Loucy (cell line): Measurements from ENCODE around the gene CXCL1.

Source experiments
- H2AFZ ChIP-seq: fragments of 200-600 bp; sonication (generic); 2 replicates; pipeline ENCODE4 v1.6.0; 2016; ENCODE audit warnings: antibody characterized with exemption, mild to moderate bottlenecking, low read length, moderate library complexity
- H3F3A ChIP-seq: fragments of 200-600 bp; 2 replicates; pipeline ENCODE4 v1.6.0; 2016; ENCODE audit warnings: antibody characterized with exemption, low read depth, mild to moderate bottlenecking
- H3K27me3 ChIP-seq: fragments of 200-600 bp; sonication (generic); 2 replicates; pipeline ENCODE4 v1.6.1; 2014; ENCODE audit warnings: low read length, mild to moderate bottlenecking; ENCODE audit not compliant: insufficient read depth, poor library complexity, severe bottlenecking
- H3K36me3 ChIP-seq: fragments of 200-600 bp; sonication (generic); 2 replicates; pipeline ENCODE4 v1.6.1; 2016; ENCODE audit warnings: low read length; ENCODE audit not compliant: insufficient read depth
- H3K4me1 ChIP-seq: fragments of 200-600 bp; sonication (generic); 2 replicates; pipeline ENCODE4 v1.5.1; 2014; ENCODE audit warnings: low read length, mild to moderate bottlenecking; ENCODE audit not compliant: insufficient read depth, poor library complexity, severe bottlenecking
- H3K4me2 ChIP-seq: fragments of 200-600 bp; sonication (generic); 2 replicates; pipeline ENCODE4 v1.6.0; 2014; ENCODE audit warnings: antibody characterized with exemption, low read length, low read depth, mild to moderate bottlenecking; ENCODE audit not compliant: poor library complexity, severe bottlenecking
- H3K4me3 ChIP-seq: fragments of 200-600 bp; sonication (generic); 2 replicates; pipeline ENCODE4 v1.5.1; 2014; ENCODE audit warnings: low read length, mild to moderate bottlenecking, mixed read lengths; ENCODE audit not compliant: poor library complexity, severe bottlenecking
- H3K79me2 ChIP-seq: fragments of 200-600 bp; sonication (generic); 2 replicates; pipeline ENCODE4 v1.6.1; 2014; ENCODE audit warnings: low read length; ENCODE audit not compliant: insufficient read depth
- H3K9ac ChIP-seq: fragments of 200-600 bp; sonication (generic); 2 replicates; pipeline ENCODE4 v1.6.0; 2014; ENCODE audit warnings: mild to moderate bottlenecking, low read depth, low read length, moderate library complexity; ENCODE audit not compliant: poor library complexity, severe bottlenecking
- H3K9me2 ChIP-seq: fragments of 200-600 bp; sonication (generic); replicated peaks from 2 replicates; pipeline ENCODE4 v1.6.1; 2016; ENCODE audit warnings: low read depth, low read length, mixed read lengths
- H3K9me3 ChIP-seq: fragments of 200-600 bp; sonication (generic); 2 replicates; pipeline ENCODE4 v1.6.1; 2014; ENCODE audit warnings: mild to moderate bottlenecking, antibody characterized with exemption, low read length, low read depth; ENCODE audit not compliant: insufficient read depth
- H4K20me1 ChIP-seq: fragments of 200-600 bp; sonication (generic); 2 replicates; pipeline ENCODE4 v1.6.0; 2014; ENCODE audit warnings: antibody characterized with exemption, low read length, mild to moderate bottlenecking; ENCODE audit not compliant: insufficient read depth, poor library complexity, severe bottlenecking
- CTCF ChIP-seq: fragments of 200-600 bp; sonication (generic); conservative IDR thresholded peaks from 2 replicates; pipeline ENCODE4 v1.5.1; 2014; ENCODE audit warnings: mild to moderate bottlenecking, antibody characterized with exemption, low read length
- EZH2phosphoT487 ChIP-seq: fragments of 200-600 bp; IDR thresholded peaks from 2 replicates; pipeline ENCODE4 v1.6.1; 2018; ENCODE audit warnings: antibody characterized with exemption, mild to moderate bottlenecking, moderate library complexity, borderline replicate concordance

Gene CXCL1

GRCh38 chr4:73822812-73823504 is 46.2 kb upstream of the CXCL1 start:
- no peak overlapping the region for H3K4me3 ChIP-seq
- no peak overlapping the region for H3K9ac ChIP-seq
- H3K79me2 ChIP-seq: no peaks in the 10 kb centered on the region
- peaks cover 7% of the 10 kb centered on the region for H3K9me3 ChIP-seq
- no peaks in the 10 kb centered on the region for H3K27me3 ChIP-seq
- no peaks in the 10 kb centered on the region for H3F3A ChIP-seq
- H2AFZ ChIP-seq: no peak overlapping the region
- H3K9me2 ChIP-seq: no peaks in the 10 kb centered on the region
- H3K36me3 ChIP-seq: no peaks in the 10 kb centered on the region
- no peak overlapping the region for H3K4me2 ChIP-seq
- H4K20me1 ChIP-seq: no peaks in the 10 kb centered on the region
- H3K4me1 ChIP-seq: no peaks in the 10 kb centered on the region
- no peak for TF ChIP-seq EZH2phosphoT487
- no peak for TF ChIP-seq CTCF

DNA sequence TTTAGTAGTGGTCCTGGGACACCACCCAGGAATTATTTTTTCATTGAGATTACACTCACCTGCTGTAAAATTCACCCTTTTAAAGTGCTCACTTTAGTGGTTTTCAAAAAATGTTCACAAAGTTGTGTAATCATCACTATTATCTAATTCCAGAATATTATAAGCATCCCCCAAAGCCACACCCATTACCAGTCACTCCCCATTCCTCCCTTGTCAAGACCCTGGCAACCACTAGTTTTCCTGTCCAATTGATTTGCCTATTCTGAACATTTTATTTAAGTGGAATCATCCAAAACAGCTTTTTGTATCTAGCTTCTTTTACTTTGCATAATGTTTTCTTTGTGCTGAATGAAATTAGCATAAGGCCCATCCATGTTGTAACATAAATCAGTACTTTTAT is 45.4 kb upstream of the CXCL1 start:
- Histone ChIP-seq H4K20me1 (no peaks in the 10 kb centered on the region), H3K9me2 (no peaks in the 10 kb centered on the region), H2AFZ (no peak overlapping the region), H3K9ac (no peak overlapping the region), H3K4me2 (no peak overlapping the region), H3K79me2 (no peaks in the 10 kb centered on the region), H3K27me3 (no peaks in the 10 kb centered on the region), H3K36me3 (no peaks in the 10 kb centered on the region), H3K9me3 (peaks cover 9% of the 10 kb centered on the region), H3F3A (no peaks in the 10 kb centered on the region), H3K4me3 (no peak overlapping the region), H3K4me1 (no peaks in the 10 kb centered on the region)
- TF ChIP-seq EZH2phosphoT487 (no peak), CTCF (no peak)

DNA sequence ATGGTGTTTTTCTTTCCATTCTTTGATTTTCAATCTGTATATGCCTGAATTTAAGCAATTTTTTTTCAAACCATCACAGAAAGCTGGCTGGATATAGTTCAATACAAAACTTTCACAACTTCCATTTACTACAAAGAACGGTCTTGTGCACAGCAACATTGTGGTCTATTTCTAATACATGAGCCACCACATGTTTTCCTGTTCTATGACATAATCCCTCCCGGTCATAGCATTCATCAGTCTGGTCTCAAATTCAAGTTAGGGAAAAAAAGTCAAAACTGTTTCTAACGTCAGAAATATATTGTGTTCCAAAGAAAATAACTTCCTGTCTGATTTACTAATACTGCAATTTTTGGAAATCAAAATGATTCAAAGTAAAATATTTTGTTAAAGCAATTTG is 40.2 kb upstream of the CXCL1 start:
- peaks cover 20% of the 10 kb centered on the region for H3K4me1 ChIP-seq
- no peaks in the 10 kb centered on the region for H3K79me2 ChIP-seq
- H3K36me3 ChIP-seq: no peaks in the 10 kb centered on the region
- peaks cover 9% of the 10 kb centered on the region for H3K9me3 ChIP-seq
- TF ChIP-seq EZH2phosphoT487: no peak
- no peak for TF ChIP-seq CTCF
- no peak overlapping the region for H3K4me3 ChIP-seq
- no peak overlapping the region for H2AFZ ChIP-seq
- H3F3A ChIP-seq: no peaks in the 10 kb centered on the region
- no peak overlapping the region for H3K4me2 ChIP-seq
- no peaks in the 10 kb centered on the region for H4K20me1 ChIP-seq
- no peak overlapping the region for H3K9ac ChIP-seq
- no peaks in the 10 kb centered on the region for H3K27me3 ChIP-seq
- H3K9me2 ChIP-seq: no peaks in the 10 kb centered on the region
